Smooth muscle cell (in vitro differentiated cells): ENCODE data around the gene ELOVL7. TPM values are rescaled to one million over a fixed set of nuclear protein-coding genes. Genes with fewer than 3 reads are reported as not detected.
"Not testable (repeated sequence)": the region's sequence is repeated elsewhere in the genome, so short reads cannot be mapped to it uniquely, and the experiment has no call there.

ENCODE experiments used
- DNase-seq: peaks from one replicate; lab custom pipeline; 2025; ENCODE audit not compliant: unreplicated experiment; lab: John Stamatoyannopoulos, UW
- H2AFZ ChIP-seq: fragments of 200-600 bp; sonication (generic); 2 replicates; pipeline ENCODE4 v1.6.0; 2016; ENCODE audit warnings: antibody characterized with exemption, low read depth, mild to moderate bottlenecking
- H3F3A ChIP-seq: fragments of 200-600 bp; sonication (generic); 2 replicates; pipeline ENCODE4 v1.6.0; 2017; ENCODE audit warnings: antibody characterized with exemption, low read depth
- H3K27ac ChIP-seq: fragments of 200-600 bp; sonication (generic); 2 replicates; pipeline ENCODE4 v1.5.1; 2016; ENCODE audit warnings: low read depth, mild to moderate bottlenecking
- H3K27me3 ChIP-seq: fragments of 200-600 bp; sonication (generic); 2 replicates; pipeline ENCODE4 v1.6.1; 2016; ENCODE audit warnings: low read depth, mild to moderate bottlenecking
- H3K36me3 ChIP-seq: fragments of 200-600 bp; sonication (generic); 2 replicates; pipeline ENCODE4 v1.5.1; 2016; ENCODE audit warnings: low read depth
- H3K4me1 ChIP-seq: fragments of 200-600 bp; sonication (generic); 2 replicates; pipeline ENCODE4 v1.5.1; 2016; ENCODE audit warnings: low read depth
- H3K4me2 ChIP-seq: fragments of 200-600 bp; sonication (generic); 2 replicates; pipeline ENCODE4 v1.6.0; 2016; ENCODE audit warnings: mild to moderate bottlenecking
- H3K4me3 ChIP-seq: fragments of 200-600 bp; sonication (generic); 2 replicates; pipeline ENCODE4 v1.5.1; 2016; ENCODE audit warnings: mild to moderate bottlenecking
- H3K79me2 ChIP-seq: fragments of 200-600 bp; sonication (generic); 2 replicates; pipeline ENCODE4 v1.6.0; 2016; ENCODE audit warnings: low read depth, mild to moderate bottlenecking
- H3K9ac ChIP-seq: fragments of 200-600 bp; sonication (generic); 2 replicates; pipeline ENCODE4 v1.6.0; 2016; ENCODE audit warnings: low read depth
- H3K9me3 ChIP-seq: fragments of 200-600 bp; sonication (generic); replicated peaks from 2 replicates; pipeline ENCODE4 v1.5.1; 2016; ENCODE audit warnings: low read depth
- H4K20me1 ChIP-seq: fragments of 200-600 bp; sonication (generic); 2 replicates; pipeline ENCODE4 v1.6.0; 2016; ENCODE audit warnings: low read depth
- WGBS: methylation state at CpG from one replicate; pipeline ENCODE4 v1.1.7; 2016; ENCODE audit warnings: low lambda C conversion rate; 5-methylcytosine and 5-hydroxymethylcytosine counted together
- polyA plus RNA-seq: library from polyadenylated mRNA; unstranded; fragments of >200 nt; fragmentation: Nextera tagmentation; extraction: Ambion mirVana; gene quantifications from 2 replicates; pipeline ENCODE4 v1.2.1, GENCODE V29; 2016
- total RNA-seq: library from RNA; depleted of rRNA; stranded (reverse); fragments of >200 nt; gene quantifications from 2 replicates; pipeline ENCODE4 v1.2.3, GENCODE V29; 2014
- TF ChIP-seq, protein P1 (sequence below): fragments of 200-600 bp; sonication (generic); IDR thresholded peaks from 2 replicates; pipeline ENCODE4 v1.5.1; 2017; ENCODE audit warnings: borderline replicate concordance, mild to moderate bottlenecking, antibody characterized with exemption; ENCODE audit not compliant: insufficient read depth, poor library complexity, severe bottlenecking

The ELOVL7 gene
- total and polyA plus RNA-seq, 2 experiments from 2014 or later: 1.0 to 5.0 TPM

DNA sequence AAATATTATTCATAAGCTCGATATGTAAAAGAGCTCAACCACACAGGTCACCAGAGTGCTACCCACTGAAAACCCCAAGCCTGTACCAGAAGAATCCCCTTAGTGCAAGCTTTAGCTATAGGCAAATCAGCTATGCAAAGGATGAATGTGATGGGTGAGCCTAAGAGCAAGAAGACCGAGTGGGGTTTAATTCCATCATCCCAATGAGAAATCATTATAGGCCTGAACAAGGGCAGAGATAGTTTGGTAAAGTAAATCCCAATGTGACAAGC, 21.8 kb downstream of the ELOVL7 start:
- no peaks in the 10 kb centered on the region for H3K27me3 ChIP-seq
- 96% methylated on average over 2 of the region's 2 CpGs for WGBS

DNA sequence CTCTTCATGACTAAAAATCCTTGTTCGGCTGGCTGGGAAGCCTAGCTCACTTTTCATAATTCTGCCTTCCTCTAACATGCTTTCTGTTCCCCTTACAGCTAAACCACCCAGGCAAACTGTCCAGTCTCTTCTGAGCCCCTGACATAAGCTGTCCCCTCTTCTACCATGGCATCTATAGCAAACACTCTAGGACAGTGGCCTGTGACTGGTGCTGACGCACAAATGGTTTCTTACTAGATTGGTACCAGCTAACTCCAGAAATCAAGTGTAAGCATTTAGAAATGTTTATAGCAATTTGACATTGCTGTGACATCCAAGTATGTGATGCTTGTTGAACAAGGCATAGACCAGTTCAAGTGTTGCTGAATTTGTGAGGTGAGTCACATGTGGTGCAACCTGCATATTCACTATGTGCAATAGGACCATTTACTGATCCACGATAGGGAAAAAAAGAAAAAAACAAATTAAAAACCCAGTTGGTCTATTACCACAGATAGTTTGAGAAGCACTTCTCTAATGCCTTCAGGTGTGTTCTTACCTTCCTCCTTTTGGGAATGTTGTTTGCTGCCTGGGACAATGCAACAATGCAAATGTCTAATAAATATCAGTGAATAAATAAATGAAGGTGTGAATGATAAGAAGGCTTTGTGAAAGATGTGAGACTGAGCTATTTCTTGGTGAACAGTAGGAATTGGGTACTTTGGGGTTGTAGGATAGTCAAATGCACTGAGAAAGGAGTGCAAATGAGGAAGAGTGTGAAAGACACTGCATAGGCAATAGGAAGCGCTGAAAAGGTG, 22.4 kb downstream of the ELOVL7 start:
- Histone ChIP-seq H2AFZ (no peak overlapping the region), H3K79me2 (no peaks in the 10 kb centered on the region), H3K9me3 (no peaks in the 10 kb centered on the region), H3F3A (no peaks in the 10 kb centered on the region), H3K27me3 (no peaks in the 10 kb centered on the region), H3K36me3 (no peaks in the 10 kb centered on the region), H3K4me1 (no peaks in the 10 kb centered on the region), H4K20me1 (no peaks in the 10 kb centered on the region), H3K4me2 (no peak overlapping the region), H3K9ac (no peak overlapping the region), H3K27ac (no peak overlapping the region), H3K4me3 (no peak overlapping the region)
- 93% methylated on average over 4 of the region's 4 CpGs for WGBS
- DNase-seq: no peak
- TF ChIP-seq, protein P1, sequence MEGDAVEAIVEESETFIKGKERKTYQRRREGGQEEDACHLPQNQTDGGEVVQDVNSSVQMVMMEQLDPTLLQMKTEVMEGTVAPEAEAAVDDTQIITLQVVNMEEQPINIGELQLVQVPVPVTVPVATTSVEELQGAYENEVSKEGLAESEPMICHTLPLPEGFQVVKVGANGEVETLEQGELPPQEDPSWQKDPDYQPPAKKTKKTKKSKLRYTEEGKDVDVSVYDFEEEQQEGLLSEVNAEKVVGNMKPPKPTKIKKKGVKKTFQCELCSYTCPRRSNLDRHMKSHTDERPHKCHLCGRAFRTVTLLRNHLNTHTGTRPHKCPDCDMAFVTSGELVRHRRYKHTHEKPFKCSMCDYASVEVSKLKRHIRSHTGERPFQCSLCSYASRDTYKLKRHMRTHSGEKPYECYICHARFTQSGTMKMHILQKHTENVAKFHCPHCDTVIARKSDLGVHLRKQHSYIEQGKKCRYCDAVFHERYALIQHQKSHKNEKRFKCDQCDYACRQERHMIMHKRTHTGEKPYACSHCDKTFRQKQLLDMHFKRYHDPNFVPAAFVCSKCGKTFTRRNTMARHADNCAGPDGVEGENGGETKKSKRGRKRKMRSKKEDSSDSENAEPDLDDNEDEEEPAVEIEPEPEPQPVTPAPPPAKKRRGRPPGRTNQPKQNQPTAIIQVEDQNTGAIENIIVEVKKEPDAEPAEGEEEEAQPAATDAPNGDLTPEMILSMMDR: no peak

More for the DNA sequence above, 21.8 kb downstream of the ELOVL7 start:
- H3K4me3 ChIP-seq: no peak overlapping the region
- no peaks in the 10 kb centered on the region for H3K9me3 ChIP-seq
- H3K9ac ChIP-seq: no peak overlapping the region
- no peaks in the 10 kb centered on the region for H4K20me1 ChIP-seq
- TF ChIP-seq, protein P1: no peak
- no peak overlapping the region for H3K4me2 ChIP-seq
- H3F3A ChIP-seq: no peaks in the 10 kb centered on the region
- no peaks in the 10 kb centered on the region for H3K4me1 ChIP-seq
- no peak overlapping the region for H3K27ac ChIP-seq
- no peaks in the 10 kb centered on the region for H3K36me3 ChIP-seq
- no peak overlapping the region for H2AFZ ChIP-seq
- no peaks in the 10 kb centered on the region for H3K79me2 ChIP-seq
- DNase-seq: no peak

- H3K27me3 ChIP-seq: no peaks in the 10 kb centered on the region
- TF ChIP-seq, protein P1: no peak
- no peaks in the 10 kb centered on the region for H3K9me3 ChIP-seq
- WGBS: 92% methylated on average over 9 of the region's 9 CpGs
- no peaks in the 10 kb centered on the region for H3K36me3 ChIP-seq
- no peaks in the 10 kb centered on the region for H3F3A ChIP-seq
- H2AFZ ChIP-seq: no peak overlapping the region
- H3K79me2 ChIP-seq: no peaks in the 10 kb centered on the region
- H3K4me2 ChIP-seq: no peak overlapping the region
- no peaks in the 10 kb centered on the region for H3K4me1 ChIP-seq
- no peak for DNase-seq
- H4K20me1 ChIP-seq: no peaks in the 10 kb centered on the region
- H3K9ac ChIP-seq: no peak overlapping the region
- H3K27ac ChIP-seq: no peak overlapping the region
- H3K4me3 ChIP-seq: no peak overlapping the region
Observed at GRCh38 chr5:60820593-60821487, 23.2 kb downstream of the ELOVL7 start.

- H3K4me3 ChIP-seq, H3K36me3 ChIP-seq, H2AFZ ChIP-seq, DNase-seq, H3K27ac ChIP-seq, H3K9ac ChIP-seq, H3K4me1 ChIP-seq, H3K4me2 ChIP-seq, H3K27me3 ChIP-seq, H3K79me2 ChIP-seq, H3F3A ChIP-seq, H3K9me3 ChIP-seq, H4K20me1 ChIP-seq: not testable (repeated sequence)
- 91% methylated on average over 5 of the region's 5 CpGs for WGBS
Observed at GRCh38 chr5:60816138-60816537, 27.9 kb downstream of the ELOVL7 start.
